Measurements from ENCODE around the gene NPHP3. TPM values are rescaled to one million over a fixed set of nuclear protein-coding genes. Genes with fewer than 3 reads are reported as not detected.
"Not testable (repeated sequence)": the region's sequence is repeated elsewhere in the genome, so short reads cannot be mapped to it uniquely, and the experiment has no call there.

NPHP3 gene
- total RNA-seq, 1 experiment from 2014 or later = 8.8 TPM

GRCh38 chr3:132641837-132642538 lies 80.2 kb downstream of the NPHP3 start:
- peak; percentile 80 for DNase-seq (ENCODE audit: low spot score)

- DNase-seq (ENCODE audit: low spot score) = not testable (repeated sequence)
These were observed 80.8 kb downstream of the NPHP3 start for GRCh38 chr3:132641427-132641826.

GRCh38 chr3:132638706-132639105 lies 83.5 kb downstream of the NPHP3 start:
- DNase-seq (ENCODE audit: low spot score) = no peak

- no peak for DNase-seq (ENCODE audit: low spot score)
These were observed 84.6 kb downstream of the NPHP3 start for GRCh38 chr3:132637590-132637989.

- no peak for DNase-seq (ENCODE audit: low spot score)
These were observed 87.2 kb downstream of the NPHP3 start for GRCh38 chr3:132635052-132635451.

Other genes with a start within 250 kb of the NPHP3 start
- gene ACKR4, start 125.1 kb downstream of the NPHP3 start, total RNA-seq (2014; rRNA removed; shearing (Covaris generic)) = 0.37 and 0.43 TPM in 2 replicates
- 6.2 and 10.9 TPM in 2 replicates for gene ACAD11, start 62.6 kb downstream of the NPHP3 start, total RNA-seq (2014; rRNA removed; shearing (Covaris generic))
- 104 and 110 TPM in 2 replicates for gene UBA5, start 62.1 kb downstream of the NPHP3 start, total RNA-seq (2014; rRNA removed; shearing (Covaris generic))